Upper lobe of right lung (tissue), 1 donor: ENCODE results near the gene KRTAP20-2. TPM values are rescaled to one million over a fixed set of nuclear protein-coding genes. Genes with fewer than 3 reads are reported as not detected.

ENCODE experiments used
- ATAC-seq: fragments of 200-7000 bp; cut with Tn5 transposase; one replicate; pipeline ENCODE4 v1.9.1; 2020; ENCODE audit warnings: mild to moderate bottlenecking, moderate library complexity
- DNase-seq: peaks from one replicate; pipeline ENCODE4 v3.0.0-alpha.2; 2020
- H3K27ac ChIP-seq: fragments of 200-600 bp; one replicate; pipeline ENCODE4 v1.8.0; 2022
- H3K27me3 ChIP-seq: fragments of 200-600 bp; one replicate; pipeline ENCODE4 v1.8.0; 2022; ENCODE audit warnings: mild to moderate bottlenecking
- H3K36me3 ChIP-seq: fragments of 200-600 bp; one replicate; pipeline ENCODE4 v1.8.0; 2022
- H3K4me1 ChIP-seq: fragments of 200-600 bp; one replicate; pipeline ENCODE4 v1.8.0; 2022
- H3K4me3 ChIP-seq: fragments of 200-600 bp; one replicate; pipeline ENCODE4 v1.8.0; 2022; ENCODE audit warnings: mild to moderate bottlenecking
- H3K9me3 ChIP-seq: fragments of 200-600 bp; one replicate; pipeline ENCODE4 v1.8.0; 2022
- CTCF ChIP-seq: fragments of 200-600 bp; IDR thresholded peaks from one replicate; pipeline ENCODE4 v1.8.0; 2022; ENCODE audit warnings: antibody characterized with exemption
- intact Hi-C: fragments of 100-400 bp; cut with DNase I; formaldehyde crosslinking; loops from one replicate; pipeline ENCODE4 v1.11.0; 2022
- total RNA-seq: library from RNA; stranded (reverse); fragmentation: NEBNext Ultra II Directional; extraction: Animal tissue kit (Norgen Biotek cat#: 25700); gene quantifications from one replicate; pipeline ENCODE4 v1.2.1, GENCODE V29; 2021
- donor health status: DM: no; HTN: yes; CAD: no; lungs with severe emphysema.

The KRTAP20-2 gene
- total RNA-seq, 1 donor from 2014 or later: not detected

- no peak for ATAC-seq
- no peak for DNase-seq
- intact Hi-C loops: no loop called here
These were observed 11.6 kb upstream of the KRTAP20-2 start for GRCh38 chr21:30623362-30623761.

GRCh38 chr21:30625449-30626165 is 9.4 kb upstream of the KRTAP20-2 start:
- H3K9me3 ChIP-seq: no peaks in the 10 kb centered on the region
- no peaks in the 10 kb centered on the region for H3K36me3 ChIP-seq
- ATAC-seq: no peak
- intact Hi-C loops: no loop called here
- no peaks in the 10 kb centered on the region for H3K4me1 ChIP-seq
- no peaks in the 10 kb centered on the region for H3K27me3 ChIP-seq
- TF ChIP-seq CTCF: no peak
- H3K27ac ChIP-seq: no peak overlapping the region
- DNase-seq: no peak
- H3K4me3 ChIP-seq: no peak overlapping the region

More at GRCh38 chr21:30623362-30623761, 11.6 kb upstream of the KRTAP20-2 start:
- Histone ChIP-seq H3K27me3 (no peaks in the 10 kb centered on the region), H3K36me3 (no peaks in the 10 kb centered on the region), H3K9me3 (no peaks in the 10 kb centered on the region), H3K27ac (no peak overlapping the region), H3K4me1 (no peaks in the 10 kb centered on the region), H3K4me3 (no peak overlapping the region)
- no peak for TF ChIP-seq CTCF

DNA sequence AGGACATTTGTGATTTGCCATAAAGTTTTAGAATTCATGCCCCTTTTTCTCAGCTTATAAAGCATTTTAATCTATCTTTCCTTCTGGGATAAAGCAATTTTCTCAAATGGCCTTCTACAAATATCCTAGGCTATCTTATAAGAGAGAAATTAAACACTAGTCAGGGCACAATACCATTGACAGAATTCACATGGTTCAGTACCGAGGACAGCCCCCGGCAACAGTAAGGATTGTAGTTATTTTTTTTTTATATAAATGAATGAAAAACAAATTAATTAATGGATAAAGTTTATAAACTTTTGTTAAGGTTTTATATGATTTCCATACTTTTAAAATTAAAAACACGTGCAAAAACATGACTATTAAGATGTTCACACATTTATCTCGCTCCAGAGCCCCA is 6.9 kb upstream of the KRTAP20-2 start:
- Histone ChIP-seq H3K27ac (no peak overlapping the region), H3K27me3 (no peaks in the 10 kb centered on the region), H3K4me3 (no peak overlapping the region), H3K4me1 (no peaks in the 10 kb centered on the region), H3K9me3 (no peaks in the 10 kb centered on the region), H3K36me3 (no peaks in the 10 kb centered on the region)
- intact Hi-C loops: no loop called here
- ATAC-seq (no peak), DNase-seq (no peak)
- TF ChIP-seq CTCF: no peak

- intact Hi-C loops: no loop called here
- ATAC-seq (no peak), DNase-seq (no peak)
- H3K4me3 ChIP-seq: no peak overlapping the region
- H3K9me3 ChIP-seq: no peaks in the 10 kb centered on the region
- H3K36me3 ChIP-seq: no peaks in the 10 kb centered on the region
- no peaks in the 10 kb centered on the region for H3K4me1 ChIP-seq
- H3K27ac ChIP-seq: no peak overlapping the region
- H3K27me3 ChIP-seq: no peaks in the 10 kb centered on the region
- TF ChIP-seq CTCF: no peak
These were observed 5.8 kb upstream of the KRTAP20-2 start for GRCh38 chr21:30629200-30629599.

GRCh38 chr21:30638686-30639085 is 3.7 kb downstream of the KRTAP20-2 start:
- Histone ChIP-seq H3K27me3 (no peaks in the 10 kb centered on the region), H3K4me1 (no peaks in the 10 kb centered on the region), H3K27ac (no peak overlapping the region), H3K36me3 (no peaks in the 10 kb centered on the region), H3K4me3 (no peak overlapping the region), H3K9me3 (no peaks in the 10 kb centered on the region)
- intact Hi-C loops: no loop called here
- no peak for ATAC-seq
- no peak for TF ChIP-seq CTCF
- no peak for DNase-seq

GRCh38 chr21:30642564-30642963 is 7.6 kb downstream of the KRTAP20-2 start, which contains the start of gene KRTAP20-3:
Gene KRTAP20-3, plus strand, starts transcription at chr21:30642864.
- Histone ChIP-seq H3K36me3 (no peaks in the 10 kb centered on the region), H3K9me3 (no peaks in the 10 kb centered on the region), H3K4me3 (no peak within 1 kb of the TSS), H3K27me3 (no peaks in the 10 kb centered on the region), H3K27ac (no peak within 1 kb of the TSS), H3K4me1 (no peaks in the 10 kb centered on the region)
- ATAC-seq: no peak
- no peak for DNase-seq
- intact Hi-C loops: no loop called here
- TF ChIP-seq CTCF: no peak
